Right ventricle myocardium superior (tissue), 1 donor: ENCODE data around the gene RPLP2. TPM values are rescaled to one million over a fixed set of nuclear protein-coding genes. Genes with fewer than 3 reads are reported as not detected.
A peak's percentile ranks its signal among the peaks of the same experiment; 100 is the strongest.

ENCODE experiments used
- ATAC-seq: fragments of 200-7000 bp; cut with Tn5 transposase; one replicate; pipeline ENCODE4 v1.9.1; 2020; ENCODE audit warnings: mild to moderate bottlenecking; ENCODE audit not compliant: poor library complexity
- DNase-seq: peaks from one replicate; pipeline ENCODE4 v3.0.0-alpha.2; 2020
- intact Hi-C: fragments of 100-400 bp; cut with DNase I; formaldehyde crosslinking; loops from one replicate; pipeline ENCODE4 v1.11.2; 2022
- total RNA-seq: library from RNA; stranded (reverse); fragmentation: NEBNext Ultra II Directional; extraction: Animal tissue kit (Norgen Biotek cat#: 25700); gene quantifications from one replicate; pipeline ENCODE4 v1.2.1, GENCODE V29; 2021
- donor health status: DM: no; HTN: yes; CAD: no; lungs with severe emphysema.

RPLP2 gene
- total RNA-seq, 1 donor from 2014 or later = 982 TPM

GRCh38 chr11:842370-843002 is 32.7 kb downstream of the RPLP2 start, which contains the start of the genes POLR2L and TSPAN4:
Gene POLR2L (minus strand): TSS chr11:842529. CDS start chr11:842508, 21 bp downstream.
Gene TSPAN4 (plus strand): TSS chr11:842852. CDS start chr11:850305, 7,453 bp downstream.
- ATAC-seq (peak; percentile 63), DNase-seq (peak; percentile 95)
- intact Hi-C loops = no loop called here

GRCh38 chr11:843086-843734 is 33.4 kb downstream of the RPLP2 start:
- DNase-seq (no peak), ATAC-seq (no peak)
- intact Hi-C loops = no loop called here

- DNase-seq = peak; percentile 96
- intact Hi-C loops = no loop called here
- ATAC-seq = peak; percentile 43
These were observed 34.3 kb downstream of the RPLP2 start for GRCh38 chr11:843818-844692.

- peak; percentile 94 for DNase-seq
- ATAC-seq = peak; percentile 52
- intact Hi-C loops = loop anchor here (5.0 kb wide), 1 partner anchor 207 kb away; no protein-coding TSS in a partner anchor
These were observed 35.2 kb downstream of the RPLP2 start for GRCh38 chr11:844693-845644.

GRCh38 chr11:845872-846495 is 36.2 kb downstream of the RPLP2 start:
- no peak for ATAC-seq
- intact Hi-C loops = loop anchor here (5.0 kb wide), 1 partner anchor 206 kb away; no protein-coding TSS in a partner anchor
- DNase-seq = no peak

GRCh38 chr11:846496-847098 is 36.8 kb downstream of the RPLP2 start:
- DNase-seq (no peak), ATAC-seq (no peak)
- intact Hi-C loops = loop anchor here (5.0 kb wide), 1 partner anchor 206 kb away; no protein-coding TSS in a partner anchor

- intact Hi-C loops = loop anchor here (5.0 kb wide), 1 partner anchor 204 kb away; no protein-coding TSS in a partner anchor
- DNase-seq = no peak
- no peak for ATAC-seq
These were observed 38.1 kb downstream of the RPLP2 start for GRCh38 chr11:847876-848275.

GRCh38 chr11:848380-848931 is 38.7 kb downstream of the RPLP2 start:
- DNase-seq = peak; percentile 67
- ATAC-seq = no peak
- intact Hi-C loops = loop anchor here (5.0 kb wide), 1 partner anchor 204 kb away; no protein-coding TSS in a partner anchor

GRCh38 chr11:849104-849824 is 39.5 kb downstream of the RPLP2 start:
- DNase-seq (no peak), ATAC-seq (no peak)
- intact Hi-C loops = loop anchor here (5.0 kb wide), 1 partner anchor 203 kb away; no protein-coding TSS in a partner anchor

- intact Hi-C loops = loop anchor here (5.0 kb wide), 1 partner anchor 202 kb away; no protein-coding TSS in a partner anchor
- DNase-seq (no peak), ATAC-seq (no peak)
These were observed 40.4 kb downstream of the RPLP2 start for GRCh38 chr11:849951-850774.

GRCh38 chr11:850775-851763 is 41.3 kb downstream of the RPLP2 start:
- DNase-seq (no peak), ATAC-seq (no peak)
- intact Hi-C loops = no loop called here

- intact Hi-C loops = no loop called here
- no peak for ATAC-seq
- no peak for DNase-seq
These were observed 43.0 kb downstream of the RPLP2 start for GRCh38 chr11:852762-853161.

- intact Hi-C loops = no loop called here
- no peak for ATAC-seq
- no peak for DNase-seq
These were observed 44.1 kb downstream of the RPLP2 start for GRCh38 chr11:853682-854448.
